Left renal cortex interstitium (tissue), 4 donors: ENCODE measurements around the gene DTNA. TPM values are rescaled to one million over a fixed set of nuclear protein-coding genes. Genes with fewer than 3 reads are reported as not detected.
"Not testable (repeated sequence)": the region's sequence is repeated elsewhere in the genome, so short reads cannot be mapped to it uniquely, and the experiment has no call there.

Experiments used
- DNase-seq, 4 donors: peaks; one replicate each; pipeline ENCODE4 v3.0.0-alpha.2; 2013; ENCODE audit warnings: low read depth in 4 of 4, low spot score in 2 of 4, missing footprints in 1 of 4
- polyA plus RNA-seq, 4 donors: library from polyadenylated mRNA; unstranded; fragments of 120-200 nt; gene quantifications; one replicate each; pipeline ENCODE4 v1.2.1, GENCODE V29; 2013; ENCODE audit not compliant: insufficient read length in 4 of 4

The DTNA gene
- polyA plus RNA-seq, 4 donors: 14.2 to 21.3 (median 18.6) TPM

GRCh38 chr18:34720220-34720619 lies 10.1 kb downstream of the DTNA start:
- DNase-seq: no peak

GRCh38 chr18:34723143-34723542 lies 13.0 kb downstream of the DTNA start:
- no peak for DNase-seq

GRCh38 chr18:34725737-34726136 lies 15.6 kb downstream of the DTNA start:
- not testable (repeated sequence) for DNase-seq

- DNase-seq: no peak
Observed at GRCh38 chr18:34726286-34727004, 16.3 kb downstream of the DTNA start.

GRCh38 chr18:34729264-34729663 lies 19.2 kb downstream of the DTNA start:
- no peak for DNase-seq

- DNase-seq: no peak
Observed at GRCh38 chr18:34729740-34730355, 19.8 kb downstream of the DTNA start.

- DNase-seq: no peak
Observed at GRCh38 chr18:34730774-34731173, 20.7 kb downstream of the DTNA start.

- no peak for DNase-seq
Observed at GRCh38 chr18:34734056-34734455, 24.0 kb downstream of the DTNA start.

GRCh38 chr18:34734526-34734925 lies 24.4 kb downstream of the DTNA start:
- DNase-seq: not testable (repeated sequence)

- no peak for DNase-seq
Observed at GRCh38 chr18:34738175-34738894, 28.2 kb downstream of the DTNA start.

GRCh38 chr18:34740101-34740500 lies 30.0 kb downstream of the DTNA start:
- DNase-seq: no peak

GRCh38 chr18:34740724-34741123 lies 30.6 kb downstream of the DTNA start:
- DNase-seq: no peak

- no peak for DNase-seq
Observed at GRCh38 chr18:34741401-34741800, 31.3 kb downstream of the DTNA start.

- DNase-seq: no peak
Observed at GRCh38 chr18:34742891-34743341, 32.8 kb downstream of the DTNA start.

GRCh38 chr18:34744569-34744968 lies 34.5 kb downstream of the DTNA start:
- no peak for DNase-seq

GRCh38 chr18:34746614-34747013 lies 36.5 kb downstream of the DTNA start:
- DNase-seq: no peak

GRCh38 chr18:34749721-34750120 lies 39.6 kb downstream of the DTNA start:
- DNase-seq: no peak

GRCh38 chr18:34752056-34752455 lies 42.0 kb downstream of the DTNA start:
- DNase-seq: no peak

- no peak for DNase-seq
Observed at GRCh38 chr18:34754300-34754699, 44.2 kb downstream of the DTNA start.

- DNase-seq: no peak
Observed at GRCh38 chr18:34757666-34758065, 47.6 kb downstream of the DTNA start.

- no peak for DNase-seq
Observed at GRCh38 chr18:34758378-34758948, 48.4 kb downstream of the DTNA start.
